Kidney capillary endothelial cell (primary cell): ENCODE measurements around the gene UBQLN4.
"Not testable (repeated sequence)": the region's sequence is repeated elsewhere in the genome, so short reads cannot be mapped to it uniquely, and the experiment has no call there.

Experiments used
- DNase-seq: peaks from one replicate; pipeline ENCODE4 v3.0.0-alpha.2; 2018; ENCODE audit warnings: low spot score

UBQLN4 gene

DNA sequence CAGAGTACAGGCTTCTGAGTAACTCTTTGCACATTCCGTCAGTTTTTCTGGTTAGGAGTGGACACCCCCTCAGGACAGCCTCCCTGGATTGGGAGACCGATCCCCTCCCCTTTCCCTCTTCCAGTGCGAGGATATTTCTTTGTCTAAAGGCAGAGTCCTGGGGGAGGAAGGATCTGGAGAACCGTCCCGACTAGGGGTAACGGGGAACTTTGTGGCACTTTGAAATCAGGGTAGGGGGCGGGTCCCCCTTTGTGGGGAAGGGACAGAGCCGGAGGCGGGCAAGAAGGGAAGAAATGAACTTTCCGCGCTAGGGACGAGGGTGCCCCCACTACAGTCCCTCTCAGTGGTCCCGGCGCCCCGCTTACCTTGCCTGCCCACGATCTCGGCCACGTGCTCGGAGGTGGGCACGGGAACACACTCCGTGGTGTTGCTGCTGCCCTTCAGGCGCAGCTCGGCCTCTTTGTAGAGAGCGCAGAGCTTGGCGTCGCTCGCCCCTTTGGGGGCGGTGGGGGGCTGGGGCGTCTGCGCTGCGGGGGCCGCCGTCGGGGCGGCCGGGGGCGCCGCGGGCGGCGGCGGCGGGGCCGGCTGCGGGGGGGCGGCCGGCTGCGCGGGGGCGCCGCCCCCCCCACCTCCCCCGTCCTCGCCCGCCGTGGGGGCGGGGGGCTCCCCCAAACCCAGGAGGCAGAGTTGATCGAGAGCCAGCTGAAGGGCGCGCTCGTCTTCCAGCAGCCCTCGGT is 27.8 kb upstream of the UBQLN4 start:
- no peak for DNase-seq

DNA sequence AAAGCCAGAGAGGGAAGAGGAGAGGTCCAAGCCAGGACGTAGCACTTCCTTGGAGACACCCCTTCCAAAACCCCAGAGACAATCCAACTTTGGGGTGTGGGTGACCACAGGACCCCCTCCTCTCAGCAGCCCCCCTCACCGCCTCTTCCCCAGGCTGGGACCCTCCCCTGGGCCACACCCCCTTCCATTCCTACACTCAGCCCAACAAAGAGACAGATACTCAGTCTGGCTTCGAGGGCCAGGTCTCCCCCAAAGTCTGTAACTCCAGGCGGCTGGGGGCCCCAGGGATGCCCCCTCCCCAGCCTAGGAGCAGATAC is 27.2 kb upstream of the UBQLN4 start:
- DNase-seq, result no peak

DNA sequence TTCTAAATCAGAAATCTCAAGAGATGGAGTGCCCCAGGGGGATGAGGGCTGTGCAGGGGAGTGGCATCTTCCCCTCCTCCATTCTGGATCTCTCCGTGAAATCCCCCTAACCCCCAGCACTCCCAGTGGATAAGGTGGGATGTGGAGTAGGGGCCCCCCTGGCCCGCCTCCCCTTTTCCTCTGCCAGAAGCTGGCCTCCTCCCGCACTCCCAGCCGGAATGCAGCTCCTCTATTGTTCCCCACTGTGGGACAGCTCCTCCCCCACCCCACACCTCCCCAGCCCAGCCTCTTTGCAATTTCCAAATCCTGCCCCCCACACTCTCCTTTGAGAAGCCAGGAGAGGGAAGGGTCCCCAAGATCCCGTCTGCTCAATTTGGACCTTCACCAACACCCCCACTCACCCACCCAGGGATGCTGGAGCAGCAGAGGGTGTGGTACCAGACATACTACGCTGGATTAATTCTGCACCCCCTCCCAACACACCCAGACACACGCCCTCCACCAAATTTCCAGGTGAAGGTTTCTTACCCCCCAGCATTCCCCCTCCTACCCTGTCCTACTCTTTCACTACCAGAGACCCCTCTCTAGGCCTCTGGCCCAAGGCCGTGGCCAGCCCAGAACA is 26.8 kb upstream of the UBQLN4 start:
- no peak for DNase-seq

DNA sequence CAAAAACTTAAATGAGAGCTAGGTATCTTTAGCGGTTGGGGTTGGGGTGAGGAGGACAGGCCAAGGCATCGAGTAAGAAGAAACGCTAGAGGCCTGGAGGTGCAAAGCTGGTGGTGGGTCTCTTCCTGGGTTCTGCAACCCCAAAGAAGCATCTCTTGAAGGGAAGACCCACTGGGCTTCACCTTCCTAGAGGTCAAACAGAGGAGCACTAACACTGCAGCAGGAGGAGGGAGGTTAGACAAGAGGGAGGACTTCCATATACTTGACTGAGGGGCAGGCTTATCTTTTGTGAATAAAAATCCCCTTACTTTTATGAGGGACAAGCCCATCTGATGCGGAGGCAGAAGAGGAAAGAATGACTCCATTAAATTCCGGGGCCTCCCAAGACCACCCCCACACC is 26.2 kb upstream of the UBQLN4 start:
- no peak for DNase-seq

DNA sequence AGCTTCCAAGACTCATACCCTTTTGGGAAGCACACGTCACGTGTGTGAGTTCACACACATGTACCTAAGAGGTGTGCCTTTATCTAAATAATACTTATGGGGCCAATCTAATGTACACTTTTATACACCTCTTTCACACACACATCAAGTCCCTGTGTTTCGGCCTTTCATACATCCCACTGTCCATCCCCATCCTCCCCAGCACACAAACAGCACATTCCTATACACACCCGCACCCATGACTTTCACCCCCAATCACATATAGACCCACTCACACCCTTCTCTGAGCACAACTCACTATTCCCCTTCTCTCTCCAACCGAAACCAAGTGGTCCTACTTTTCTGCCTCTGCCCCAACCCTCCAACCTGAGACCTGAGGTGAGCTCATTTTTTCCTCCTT is 25.1 kb upstream of the UBQLN4 start:
- no peak for DNase-seq

DNA sequence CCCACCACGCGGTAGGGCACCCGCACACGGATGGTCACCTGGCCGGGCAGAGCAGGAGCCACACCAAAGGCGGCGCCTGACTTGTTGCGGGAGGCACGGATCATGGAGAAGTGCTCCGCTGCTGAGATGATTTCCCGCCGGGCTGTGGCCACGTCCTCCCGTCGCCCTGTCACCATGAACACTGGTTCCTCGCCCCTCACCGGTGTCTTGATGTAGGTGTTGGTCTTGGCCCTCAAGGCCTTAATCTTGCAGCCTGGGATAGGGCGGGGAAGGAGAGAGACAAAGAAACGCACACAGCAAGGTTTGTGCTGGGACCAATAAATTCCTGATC is 23.8 kb upstream of the UBQLN4 start:
- DNase-seq, result no peak

DNA sequence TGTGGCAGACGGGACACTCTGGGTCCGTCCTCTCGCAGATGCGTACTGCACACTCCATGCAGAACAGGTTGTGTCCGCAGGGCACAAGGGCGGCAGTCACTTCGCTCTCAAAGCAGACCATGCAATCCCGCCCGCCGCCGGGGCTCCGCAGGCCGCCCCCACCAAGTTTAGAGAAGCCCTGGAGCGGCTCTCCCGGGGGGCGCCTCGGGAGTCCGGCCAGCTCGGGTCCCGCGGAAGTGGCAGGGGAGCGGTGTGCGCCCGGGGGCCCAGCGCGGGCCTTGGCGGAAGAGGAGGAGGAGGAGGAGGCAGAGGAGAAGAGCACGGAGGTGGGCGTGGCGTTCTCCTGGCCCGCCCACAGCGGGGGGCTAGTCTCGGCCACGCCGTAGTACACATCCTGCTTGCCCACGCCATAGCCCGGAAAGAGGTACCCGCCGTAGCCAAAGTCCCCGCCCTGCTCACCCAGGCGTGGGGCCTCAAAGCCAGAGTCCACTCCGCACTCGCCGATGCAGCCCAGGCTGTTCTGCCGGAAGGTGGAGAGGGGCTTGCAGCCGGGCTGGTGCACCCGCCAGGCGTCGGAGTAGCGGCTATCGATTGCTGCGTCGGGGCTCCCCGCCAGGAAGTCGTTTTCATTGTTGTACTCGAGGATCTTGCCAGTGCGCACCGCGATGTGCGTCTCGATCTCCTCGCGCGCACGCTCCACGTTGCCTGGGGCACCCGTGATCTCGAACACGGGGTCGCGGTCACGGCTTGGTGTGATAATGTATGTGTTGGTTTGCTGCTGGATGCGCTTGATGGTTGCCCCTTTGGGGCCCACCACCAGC is 23.2 kb upstream of the UBQLN4 start:
- DNase-seq, result no peak

DNA sequence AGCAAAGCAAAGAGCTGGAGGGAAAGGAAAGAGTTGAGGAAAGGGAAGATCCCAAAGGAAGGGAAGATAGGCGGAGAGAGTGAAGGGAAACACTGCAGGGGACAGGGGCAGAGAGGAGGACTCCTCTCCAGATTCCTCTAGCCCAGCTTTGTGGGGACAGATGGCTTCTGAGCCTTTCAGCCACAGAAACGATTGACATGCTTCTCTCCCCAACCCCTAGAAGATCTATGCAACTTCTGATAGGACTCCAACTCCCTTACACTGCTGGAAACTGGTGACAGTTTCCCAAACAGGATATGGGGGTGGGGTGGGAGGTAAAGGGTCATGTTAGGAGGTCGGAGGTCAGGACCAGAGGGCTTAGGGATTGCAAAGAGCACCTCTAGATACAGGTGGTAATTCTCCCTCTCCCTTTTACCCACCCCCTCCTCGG is 22.2 kb upstream of the UBQLN4 start:
- DNase-seq, result no peak

DNA sequence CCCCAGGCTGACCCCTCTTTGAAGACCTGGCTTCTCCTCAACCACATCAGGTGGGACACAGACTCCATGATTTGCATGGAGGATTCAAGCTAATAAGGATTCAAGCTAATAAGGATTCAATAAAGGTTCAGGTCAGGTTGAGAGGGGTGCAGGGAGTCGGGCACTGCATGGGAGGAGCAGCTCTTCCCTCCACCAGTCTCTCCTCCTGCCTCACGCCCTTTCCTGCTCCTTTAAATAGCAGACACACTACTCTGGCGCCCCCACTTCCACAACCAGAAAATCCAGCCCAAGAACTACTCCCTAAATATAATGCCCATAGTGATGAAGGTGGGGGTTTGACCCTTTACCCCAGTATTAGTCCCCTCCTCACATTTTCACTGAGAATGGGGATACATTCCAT is 21.6 kb upstream of the UBQLN4 start:
- no peak for DNase-seq

DNA sequence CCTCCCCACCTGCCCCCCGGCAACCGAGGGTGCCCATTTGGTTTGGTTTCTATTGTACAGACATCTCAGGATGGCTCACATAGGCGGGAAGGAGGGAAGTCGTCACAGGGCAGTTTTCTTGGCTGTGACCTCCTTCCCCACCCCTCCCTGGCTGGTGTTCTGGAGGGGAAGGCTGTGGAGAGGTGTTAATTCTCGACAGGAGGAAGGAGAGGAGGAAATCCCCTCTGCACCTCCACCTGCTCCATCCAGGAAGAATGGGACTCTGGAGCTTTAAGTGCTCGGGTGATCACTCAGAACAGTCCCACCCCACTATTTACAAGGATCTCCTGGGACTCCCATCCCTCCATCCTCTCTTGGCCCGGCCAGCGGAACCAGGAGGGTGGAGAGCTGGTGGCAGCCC is 21.1 kb upstream of the UBQLN4 start:
- DNase-seq, result no peak

DNA sequence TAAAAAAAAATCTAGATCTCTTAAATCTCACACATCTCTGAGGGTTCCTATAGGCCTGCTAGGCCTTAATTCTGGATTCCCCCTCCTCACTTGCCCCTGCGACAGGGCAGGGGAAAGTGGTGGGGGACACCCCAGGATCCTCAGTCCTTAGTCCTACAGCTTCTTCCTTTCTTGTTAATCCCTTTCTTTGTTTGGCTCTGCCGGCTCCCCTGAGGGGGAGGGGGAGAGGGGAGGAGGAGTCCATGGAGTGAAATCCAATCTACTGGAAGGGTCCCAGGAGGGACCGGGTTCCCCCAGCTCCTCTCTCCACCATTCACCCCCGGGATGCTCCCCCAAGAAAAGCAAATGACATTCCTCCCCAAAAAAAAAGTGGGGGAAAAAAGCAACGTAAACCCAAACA is 20.1 kb upstream of the UBQLN4 start:
- DNase-seq, result no peak

DNA sequence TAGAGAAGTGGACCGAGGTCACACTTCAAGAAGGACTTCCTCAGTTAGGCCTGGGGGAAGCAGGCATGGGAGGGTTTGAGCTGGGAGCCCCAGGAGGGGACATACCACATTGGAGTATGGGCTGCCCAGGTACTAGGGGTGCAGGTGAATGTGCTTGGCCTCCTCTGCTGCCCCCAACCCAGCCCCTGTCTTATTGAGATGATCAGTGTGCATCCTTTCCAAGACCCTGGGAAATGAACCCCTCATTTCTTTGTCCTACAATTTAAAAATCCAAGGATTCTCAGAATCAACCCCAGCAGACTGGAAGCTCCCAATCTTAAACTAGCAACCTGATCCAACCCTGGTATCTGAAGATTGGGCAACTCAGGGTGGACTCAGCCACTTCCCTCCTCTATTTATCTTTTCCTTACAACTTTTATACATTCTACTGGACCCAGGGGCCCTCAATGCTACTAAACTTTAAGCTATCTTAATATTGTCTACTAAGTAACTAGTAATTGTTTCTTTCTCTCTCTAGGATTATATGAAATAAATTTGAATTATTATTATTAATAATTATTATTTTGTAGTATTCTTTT is 19.6 kb upstream of the UBQLN4 start:
- no peak for DNase-seq

DNA sequence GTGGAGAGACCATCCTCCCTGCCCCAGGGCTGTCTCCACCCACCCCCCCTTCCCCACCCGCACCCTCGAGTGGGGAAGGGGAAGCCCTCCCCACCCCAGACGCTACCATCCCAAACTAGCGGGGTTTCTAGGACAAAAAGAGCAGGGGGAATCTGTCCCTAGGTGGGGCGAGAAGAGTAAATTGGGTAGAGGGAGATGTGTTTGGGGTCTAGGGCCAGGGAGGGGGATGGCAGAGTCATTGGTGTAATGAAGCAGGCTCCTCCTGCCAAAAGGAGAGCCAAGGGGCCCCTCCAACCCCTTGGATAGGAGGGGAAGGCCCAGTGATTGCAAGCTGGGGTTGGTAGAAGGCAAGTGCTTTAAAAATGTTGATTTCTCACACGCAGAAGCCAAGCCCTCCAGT is 18.7 kb upstream of the UBQLN4 start:
- DNase-seq, result no peak

DNA sequence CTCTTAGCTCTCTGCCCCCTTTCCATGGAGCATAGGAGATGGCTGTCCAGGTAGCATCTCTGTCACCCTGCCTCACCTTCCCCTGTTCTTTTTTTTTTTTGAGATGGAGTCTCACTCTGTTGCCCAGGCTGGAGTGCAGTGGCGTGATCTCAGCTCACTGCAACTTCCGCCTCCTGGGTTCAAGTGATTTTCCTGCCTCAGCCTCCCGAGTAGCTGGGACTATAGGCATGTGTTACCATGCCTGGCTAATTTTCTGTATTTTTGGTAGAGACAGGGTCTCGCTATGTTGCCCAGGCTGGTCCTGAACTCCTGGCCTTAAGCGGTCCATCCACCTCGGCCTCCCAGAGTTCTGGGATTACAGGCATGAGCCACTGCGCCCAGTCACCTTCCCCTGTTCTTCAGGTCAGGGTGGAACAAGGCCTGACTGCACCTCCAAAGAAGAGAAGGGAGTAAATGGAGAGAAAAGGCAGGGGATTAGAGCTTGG is 17.8 kb upstream of the UBQLN4 start:
- DNase-seq, result not testable (repeated sequence)

DNA sequence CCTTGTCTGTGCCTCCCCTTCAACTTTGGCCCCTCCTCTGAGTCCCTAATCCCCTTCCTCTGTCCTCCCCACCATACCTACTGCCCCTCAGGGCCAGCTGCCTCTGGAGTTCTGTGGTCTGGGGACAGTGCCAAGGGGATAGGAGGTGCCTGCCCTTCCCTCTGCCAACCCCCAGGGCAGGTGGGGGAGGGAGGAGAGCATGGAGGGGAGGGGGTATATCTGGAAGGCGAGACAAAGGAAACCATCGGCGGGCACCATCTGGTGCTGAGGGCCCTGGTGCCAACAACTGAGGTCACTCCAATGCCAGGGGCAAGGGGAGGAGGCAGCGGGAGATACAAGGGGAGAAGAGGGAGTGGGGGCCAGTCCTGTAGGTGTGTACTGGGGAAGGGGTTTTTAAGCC is 16.9 kb upstream of the UBQLN4 start:
- no peak for DNase-seq

DNA sequence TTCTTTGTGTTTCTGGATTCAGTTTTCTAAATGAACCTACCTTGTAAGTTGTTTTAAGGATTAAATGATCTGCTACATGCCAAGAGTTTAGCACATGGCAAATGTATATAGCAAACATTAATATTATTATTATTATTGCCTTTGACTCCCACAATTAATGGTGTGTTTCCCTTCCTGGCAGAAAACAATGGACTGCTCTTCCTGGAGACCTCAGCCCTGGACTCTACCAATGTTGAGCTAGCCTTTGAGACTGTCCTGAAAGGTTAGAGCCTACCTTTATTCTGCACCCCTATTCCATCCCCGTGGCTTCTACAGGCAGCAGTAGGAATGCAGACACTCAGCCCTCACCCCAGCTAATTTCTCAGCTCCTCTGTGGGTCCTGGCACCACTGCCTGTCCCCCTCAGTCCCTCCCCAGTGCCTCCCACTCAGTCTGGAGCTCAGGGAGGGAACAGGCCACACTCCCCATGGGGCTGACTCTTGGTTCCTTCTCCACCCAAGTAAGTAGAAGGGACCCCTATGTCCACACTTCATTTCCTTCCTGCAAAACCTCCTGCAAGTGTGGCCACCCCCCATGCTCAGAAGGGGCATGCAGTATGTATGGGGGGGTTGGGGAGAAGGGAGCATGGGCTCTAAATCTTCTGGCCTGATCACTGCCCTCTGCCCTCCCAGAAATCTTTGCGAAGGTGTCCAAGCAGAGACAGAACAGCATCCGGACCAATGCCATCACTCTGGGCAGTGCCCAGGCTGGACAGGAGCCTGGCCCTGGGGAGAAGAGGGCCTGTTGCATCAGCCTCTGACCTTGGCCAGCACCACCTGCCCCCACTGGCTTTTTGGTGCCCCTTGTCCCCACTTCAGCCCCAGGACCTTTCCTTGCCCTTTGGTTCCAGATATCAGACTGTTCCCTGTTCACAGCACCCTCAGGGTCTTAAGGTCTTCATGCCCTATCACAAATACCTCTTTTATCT is 16.2 kb upstream of the UBQLN4 start:
- DNase-seq, result no peak

DNA sequence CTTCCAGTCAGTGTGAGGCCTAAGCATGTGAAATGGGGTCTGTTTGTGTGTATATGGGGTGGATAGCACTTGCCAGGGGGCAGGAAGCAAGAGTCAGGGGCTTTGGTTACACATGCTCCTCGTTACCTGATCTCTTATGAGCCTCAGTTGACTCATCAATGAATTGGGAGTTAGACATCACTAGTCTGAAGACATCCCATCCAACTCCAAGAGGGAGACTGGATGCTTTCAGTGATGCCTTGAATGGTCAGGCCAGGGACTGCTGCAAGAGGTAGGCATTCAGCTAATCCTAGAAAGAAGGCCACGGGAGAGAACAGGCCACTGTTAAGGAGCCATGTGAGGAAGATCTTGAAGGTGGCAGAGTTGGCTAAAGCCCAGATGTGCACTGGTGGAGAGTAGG is 13.7 kb upstream of the UBQLN4 start:
- DNase-seq, result no peak

DNA sequence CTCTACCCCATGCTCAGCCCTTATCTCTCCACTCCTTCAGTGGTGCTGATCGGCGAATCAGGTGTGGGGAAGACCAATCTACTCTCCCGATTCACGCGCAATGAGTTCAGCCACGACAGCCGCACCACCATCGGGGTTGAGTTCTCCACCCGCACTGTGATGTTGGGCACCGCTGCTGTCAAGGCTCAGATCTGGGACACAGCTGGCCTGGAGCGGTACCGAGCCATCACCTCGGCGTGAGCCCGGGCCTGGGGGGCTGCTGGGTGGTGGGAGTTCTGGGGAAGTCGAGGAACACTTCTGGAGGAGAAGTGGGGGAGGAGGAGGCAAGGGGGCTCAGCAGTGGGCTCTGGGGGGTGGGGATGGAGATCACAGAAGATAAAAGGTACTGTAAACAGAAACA is 12.3 kb upstream of the UBQLN4 start:
- no peak for DNase-seq

DNA sequence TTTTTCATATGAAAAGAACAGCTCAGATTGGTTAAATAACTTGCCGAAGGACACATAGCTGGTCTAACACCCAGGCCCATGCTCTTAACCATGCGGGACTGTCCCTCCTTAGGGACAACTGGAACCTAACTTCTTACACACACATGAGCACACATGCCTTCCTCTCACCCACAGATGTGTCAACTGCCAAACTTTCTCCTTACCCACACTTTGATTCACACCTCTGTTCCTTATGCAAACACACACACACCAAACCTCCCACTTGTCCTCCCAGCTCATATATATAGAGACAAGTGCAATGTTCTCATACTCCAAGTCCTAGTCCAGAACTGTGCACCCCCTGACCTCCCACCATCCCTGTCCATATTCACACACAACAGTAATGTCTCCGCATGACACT is 11.6 kb upstream of the UBQLN4 start:
- DNase-seq, result no peak

DNA sequence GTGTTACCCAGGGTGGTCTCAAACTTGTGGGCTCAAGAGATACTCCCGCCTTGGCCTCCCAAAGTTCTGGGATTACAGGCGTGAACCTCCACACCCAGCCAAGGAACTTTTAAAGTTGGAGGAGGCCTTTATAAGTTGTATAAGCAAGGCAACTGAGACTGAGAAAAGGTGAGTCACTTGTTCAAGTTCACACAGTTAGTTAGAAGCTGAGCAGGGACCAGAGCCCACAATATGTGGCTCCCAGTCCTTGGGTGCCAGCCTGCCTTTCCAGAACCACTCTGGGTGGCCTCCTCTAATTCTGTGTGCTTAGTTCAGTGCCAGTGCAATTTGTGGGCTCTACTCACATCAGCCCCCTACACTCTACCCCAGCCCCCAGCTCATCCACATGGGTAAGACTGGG is 11.0 kb upstream of the UBQLN4 start:
- no peak for DNase-seq

DNA sequence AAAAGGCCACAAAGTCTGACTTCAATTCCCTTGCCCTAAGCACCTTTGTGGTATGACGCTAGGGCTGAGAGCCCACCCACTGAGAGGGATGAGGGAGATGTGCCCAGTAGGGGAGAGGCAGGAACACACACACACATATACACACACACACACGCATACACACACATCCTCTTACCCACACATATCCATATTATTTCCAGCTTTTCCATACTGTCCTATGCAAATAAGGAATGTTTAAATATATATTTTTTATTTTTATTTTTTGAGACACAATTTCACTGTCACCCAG is 10.3 kb upstream of the UBQLN4 start:
- no peak for DNase-seq

DNA sequence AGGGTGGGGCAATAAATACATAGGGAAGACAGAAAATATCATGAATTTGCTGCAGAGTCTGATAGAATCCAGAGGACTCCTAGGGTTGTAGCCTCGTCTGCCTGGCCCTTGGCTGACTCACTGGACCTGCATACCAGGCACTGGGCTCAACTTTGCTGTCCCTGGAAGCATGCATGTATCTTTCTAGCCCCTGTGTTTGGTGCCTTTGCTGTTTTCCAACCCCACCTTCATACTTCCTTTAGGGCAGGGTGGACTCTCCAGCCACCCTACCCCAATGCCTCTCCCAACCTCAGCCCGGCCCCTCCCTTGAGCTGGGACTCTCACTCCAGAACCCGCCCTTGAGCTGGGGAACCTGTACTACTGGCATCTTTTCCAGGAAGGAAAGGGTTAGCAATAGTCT is 8.6 kb upstream of the UBQLN4 start:
- DNase-seq, result no peak
